ENCODE results near the gene HSD17B4.
"Not testable (repeated sequence)": the region's sequence is repeated elsewhere in the genome, so short reads cannot be mapped to it uniquely, and the experiment has no call there.

DNA sequence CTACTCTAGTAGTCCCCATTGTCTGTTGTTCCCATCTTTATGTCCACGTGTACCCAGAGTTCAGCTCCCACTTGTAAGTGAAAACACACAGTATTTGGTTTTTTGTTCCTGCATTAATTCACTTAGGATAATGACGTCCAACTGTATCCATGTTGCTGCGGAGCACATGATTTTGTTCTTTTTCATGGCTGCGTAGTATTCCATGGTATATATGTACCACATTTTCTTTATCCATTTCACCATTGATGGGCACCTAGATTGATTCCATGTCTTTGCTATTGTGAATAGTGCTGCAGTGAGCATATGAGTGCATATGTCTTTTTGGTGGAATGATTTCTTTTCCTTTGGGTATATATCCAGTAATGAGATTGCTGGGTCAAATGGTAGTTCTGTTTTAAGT is 51.6 kb downstream of the HSD17B4 start:
- TF ChIP-seq HDAC2 (IDR thresholded peaks at IDR 0.05); EP300 (IDR thresholded peaks at IDR 0.05; ENCODE audit: low read length); TARDBP (IDR thresholded peaks at IDR 0.05): not testable (repeated sequence)
